ENCODE results near the gene GCFC2. TPM values are rescaled to one million over a fixed set of nuclear protein-coding genes. Genes with fewer than 3 reads are reported as not detected.

The GCFC2 gene
- total and polyA plus RNA-seq, 9 of the 15 experiments (the other 6 are each of a cell fraction or from before 2014, with no cell fraction given) = 10.5 to 40.6 (median 23.0) TPM

GRCh38 chr2:75627902-75628504 is 82.7 kb downstream of the GCFC2 start (continued):
- TF ChIP-seq, protein P1, sequence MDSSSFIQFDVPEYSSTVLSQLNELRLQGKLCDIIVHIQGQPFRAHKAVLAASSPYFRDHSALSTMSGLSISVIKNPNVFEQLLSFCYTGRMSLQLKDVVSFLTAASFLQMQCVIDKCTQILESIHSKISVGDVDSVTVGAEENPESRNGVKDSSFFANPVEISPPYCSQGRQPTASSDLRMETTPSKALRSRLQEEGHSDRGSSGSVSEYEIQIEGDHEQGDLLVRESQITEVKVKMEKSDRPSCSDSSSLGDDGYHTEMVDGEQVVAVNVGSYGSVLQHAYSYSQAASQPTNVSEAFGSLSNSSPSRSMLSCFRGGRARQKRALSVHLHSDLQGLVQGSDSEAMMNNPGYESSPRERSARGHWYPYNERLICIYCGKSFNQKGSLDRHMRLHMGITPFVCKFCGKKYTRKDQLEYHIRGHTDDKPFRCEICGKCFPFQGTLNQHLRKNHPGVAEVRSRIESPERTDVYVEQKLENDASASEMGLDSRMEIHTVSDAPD (CRISPR knock-in tag; IDR thresholded peaks at IDR 0.05) = no peak
- TF ChIP-seq NFIC (IDR thresholded peaks at IDR 0.05) (no peak), FIP1L1 (IDR thresholded peaks at IDR 0.05; ENCODE audit: low read depth, low read length, poor library complexity, severe bottlenecking) (no peak), CREM (IDR thresholded peaks at IDR 0.05; ENCODE audit: low read depth) (0 out of 2 replicates have a peak, but pooled peaks have one; percentile 37), ZNF197 (CRISPR knock-in tag; IDR thresholded peaks at IDR 0.05; ENCODE audit: low read depth) (no peak), SMARCB1 (IDR thresholded peaks at IDR 0.05; ENCODE audit: insufficient read length, low read depth) (no peak), GMEB1 (CRISPR knock-in tag; IDR thresholded peaks at IDR 0.05) (no peak), TSHZ1 (CRISPR knock-in tag; IDR thresholded peaks at IDR 0.05) (no peak), SMC3 (conservative IDR thresholded peaks at IDR 0.05; ENCODE audit: insufficient read depth, low read depth, low read length) (0 out of 2 replicates have a peak, but pooled peaks have one; percentile 15), RBFOX2 (IDR thresholded peaks at IDR 0.05; ENCODE audit: low read depth, low read length) (no peak), SNIP1 (IDR thresholded peaks at IDR 0.05; ENCODE audit: low read depth) (no peak), RAD21 (CRISPR knock-in tag; conservative IDR thresholded peaks at IDR 0.05 in 1 of 2, IDR thresholded peaks at IDR 0.05 in 1 of 2) (peak; percentile 40 to 73), MEF2A (IDR thresholded peaks at IDR 0.05; ENCODE audit: control insufficient read depth, low read depth, low read length) (no peak), ZNF830 (CRISPR knock-in tag; IDR thresholded peaks at IDR 0.05) (no peak), PHB2 (IDR thresholded peaks at IDR 0.05; ENCODE audit: low read depth) (no peak), DNMT1 (IDR thresholded peaks at IDR 0.05) (no peak), TAL1 (IDR thresholded peaks at IDR 0.05) (no peak), ZBTB8A (IDR thresholded peaks at IDR 0.05; ENCODE audit: partially characterized antibody) (no peak), MXI1 (IDR thresholded peaks at IDR 0.05; ENCODE audit: low read depth, low read length) (no peak), SIRT6 (IDR thresholded peaks at IDR 0.05; ENCODE audit: low read depth, low read length) (no peak)
- TF ChIP-seq, protein P2, sequence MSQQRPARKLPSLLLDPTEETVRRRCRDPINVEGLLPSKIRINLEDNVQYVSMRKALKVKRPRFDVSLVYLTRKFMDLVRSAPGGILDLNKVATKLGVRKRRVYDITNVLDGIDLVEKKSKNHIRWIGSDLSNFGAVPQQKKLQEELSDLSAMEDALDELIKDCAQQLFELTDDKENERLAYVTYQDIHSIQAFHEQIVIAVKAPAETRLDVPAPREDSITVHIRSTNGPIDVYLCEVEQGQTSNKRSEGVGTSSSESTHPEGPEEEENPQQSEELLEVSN (IDR thresholded peaks at IDR 0.05; ENCODE audit: borderline replicate concordance in 1 of 2, extremely low read depth in 1 of 2, insufficient read depth in 1 of 2, insufficient read length in 1 of 2, low read depth in 1 of 2, low read length in 1 of 2, poor library complexity in 1 of 2, severe bottlenecking in 1 of 2) = no peak

Measured in K562 (cell line).